Measurements from ENCODE around the gene SUGP1.

- no peak for TF ChIP-seq EZH2 (IDR thresholded peaks at IDR 0.05; ENCODE audit: insufficient read depth, poor library complexity, severe bottlenecking)
- TF ChIP-seq EZH2phosphoT487 (IDR thresholded peaks at IDR 0.05; ENCODE audit: insufficient read depth, low read depth), result no peak
Measured at GRCh38 chr19:19279062-19279612, 41.2 kb downstream of the SUGP1 start.

Measured in GM23248 (cell line).